Cerebellar nuclear complex (tissue), 1 donor: Measurements from ENCODE around the gene BAD.

Source experiments
- DNase-seq, 2 experiments: peaks; one replicate each; lab custom pipeline; 2025; lab: John Stamatoyannopoulos, UW

BAD gene

GRCh38 chr11:64275841-64276240, 8.6 kb downstream of the BAD start:
- DNase-seq, result no peak

GRCh38 chr11:64275031-64275800, 9.2 kb downstream of the BAD start:
- no peak for DNase-seq

- DNase-seq, result peak; percentile 96 to 99
These were observed 14.8 kb downstream of the BAD start for GRCh38 chr11:64269540-64270220.

GRCh38 chr11:64268893-64269539, 15.4 kb downstream of the BAD start:
- DNase-seq, result no peak

- DNase-seq, result no peak
These were observed 16.2 kb downstream of the BAD start for GRCh38 chr11:64268025-64268892.

- DNase-seq, result no peak
These were observed 17.1 kb downstream of the BAD start for GRCh38 chr11:64267207-64267945.

GRCh38 chr11:64266339-64266738, 18.1 kb downstream of the BAD start:
- DNase-seq, result no peak

- DNase-seq, result no peak
These were observed 19.0 kb downstream of the BAD start for GRCh38 chr11:64265176-64266160.

GRCh38 chr11:64264371-64264852, 20.1 kb downstream of the BAD start:
- DNase-seq, result no peak

GRCh38 chr11:64263947-64264317, 20.5 kb downstream of the BAD start:
- no peak for DNase-seq

- no peak for DNase-seq
These were observed 21.2 kb downstream of the BAD start for GRCh38 chr11:64263021-64263946.

GRCh38 chr11:64262271-64263002, 22.0 kb downstream of the BAD start:
- DNase-seq, result no peak

GRCh38 chr11:64261556-64262080, 22.8 kb downstream of the BAD start:
- DNase-seq, result no peak

- no peak for DNase-seq
These were observed 24.2 kb downstream of the BAD start for GRCh38 chr11:64260147-64260708.

- no peak for DNase-seq
These were observed 24.9 kb downstream of the BAD start for GRCh38 chr11:64259533-64260067.

- no peak for DNase-seq
These were observed 25.4 kb downstream of the BAD start for GRCh38 chr11:64258946-64259532.

GRCh38 chr11:64258356-64258755, 26.1 kb downstream of the BAD start:
- no peak for DNase-seq
